PC-9 (cell line): Measurements from ENCODE around the gene DPPA3. TPM values are rescaled to one million over a fixed set of nuclear protein-coding genes. Genes with fewer than 3 reads are reported as not detected.

Experiments used
- BruUV-seq: library from RNA; stranded (reverse); fragments of 400-500 nt; replicated peaks from 2 replicates; lab custom pipeline; 2021; lab: Mats Ljungman, UMichigan
- CTCF ChIA-PET: fragments of 300-600 bp; sonication (Branson Sonifier 250); formaldehyde crosslinking; loops from one replicate; lab custom pipeline; 2022; ENCODE audit warnings: antibody characterized with exemption; lab: Charles Lee
- POLR2A ChIA-PET: fragments of 300-600 bp; sonication (Branson Sonifier 250); formaldehyde crosslinking; loops from one replicate; lab custom pipeline; 2022; ENCODE audit warnings: antibody characterized with exemption; ENCODE audit not compliant: unreplicated experiment; lab: Charles Lee
- DNase-seq, 2 experiments: peaks; one replicate each; pipeline versions ENCODE4 v3.0.0 to v3.0.0-alpha.2; 2015 to 2022; ENCODE audit warnings: mixed read lengths in 1 of 2
- H2AFZ ChIP-seq: fragments of 200-600 bp; sonication (generic); 2 replicates; pipeline ENCODE4 v1.8.1; 2017; ENCODE audit warnings: antibody characterized with exemption
- H3F3A ChIP-seq: fragments of 200-600 bp; sonication (generic); 2 replicates; pipeline ENCODE4 v1.8.1; 2017; ENCODE audit warnings: antibody characterized with exemption, mild to moderate bottlenecking, low read depth; ENCODE audit not compliant: insufficient read depth
- H3K27ac ChIP-seq: fragments of 200-600 bp; sonication (generic); 2 replicates; pipeline ENCODE4 v1.6.1; 2016; ENCODE audit warnings: mixed run types
- H3K27me3 ChIP-seq: fragments of 200-600 bp; sonication (generic); 2 replicates; pipeline ENCODE4 v1.6.1; 2016; ENCODE audit warnings: low read depth, mixed run types; ENCODE audit not compliant: insufficient read depth
- H3K36me3 ChIP-seq: fragments of 200-600 bp; sonication (generic); 2 replicates; pipeline ENCODE4 v1.6.1; 2016; ENCODE audit warnings: low read depth, mixed run types
- H3K4me1 ChIP-seq: fragments of 200-600 bp; sonication (generic); replicated peaks from 2 replicates; pipeline ENCODE4 v1.6.1; 2016; ENCODE audit warnings: mixed run types; ENCODE audit not compliant: insufficient read depth
- H3K4me2 ChIP-seq: fragments of 200-600 bp; sonication (generic); 2 replicates; pipeline ENCODE4 v1.6.1; 2017; ENCODE audit warnings: mixed run types
- H3K4me3 ChIP-seq: fragments of 200-600 bp; sonication (generic); 2 replicates; pipeline ENCODE4 v1.6.1; 2016; ENCODE audit warnings: mixed run types
- H3K79me2 ChIP-seq: fragments of 200-600 bp; sonication (generic); 2 replicates; pipeline ENCODE4 v1.6.1; 2017; ENCODE audit warnings: low read depth, mixed run types
- H3K9me2 ChIP-seq: fragments of 200-600 bp; sonication (generic); 2 replicates; pipeline ENCODE4 v1.8.1; 2017; ENCODE audit warnings: mild to moderate bottlenecking; ENCODE audit not compliant: insufficient read depth
- H3K9me3 ChIP-seq: fragments of 200-600 bp; sonication (generic); 2 replicates; pipeline ENCODE4 v1.8.1; 2016; ENCODE audit warnings: low read depth; ENCODE audit not compliant: insufficient read depth
- H4K20me1 ChIP-seq: fragments of 200-600 bp; sonication (generic); 2 replicates; pipeline ENCODE4 v1.8.1; 2017; ENCODE audit not compliant: insufficient read depth
- EZH2 ChIP-seq: fragments of 200-600 bp; sonication (generic); IDR thresholded peaks from 2 replicates; pipeline ENCODE4 v1.8.0; 2017; ENCODE audit warnings: antibody characterized with exemption, low read depth
- intact Hi-C: fragments of 100-400 bp; cut with micrococcal nuclease; formaldehyde crosslinking; loops from one replicate; pipeline ENCODE4 v1.10.0; 2022; ENCODE audit not compliant: unreplicated experiment
- total RNA-seq: library from RNA; stranded (reverse); gene quantifications from 2 replicates; pipeline ENCODE4 v1.2.3, GENCODE V29; 2021
- TF ChIP-seq, protein P1 (sequence below): fragments of 200-600 bp; sonication (generic); conservative IDR thresholded peaks from 2 replicates; pipeline ENCODE4 v1.6.1; 2017; ENCODE audit warnings: mixed run types, antibody characterized with exemption, mild to moderate bottlenecking, moderate library complexity

DPPA3 gene
- total RNA-seq, 1 experiment from 2014 or later, result not detected

DNA sequence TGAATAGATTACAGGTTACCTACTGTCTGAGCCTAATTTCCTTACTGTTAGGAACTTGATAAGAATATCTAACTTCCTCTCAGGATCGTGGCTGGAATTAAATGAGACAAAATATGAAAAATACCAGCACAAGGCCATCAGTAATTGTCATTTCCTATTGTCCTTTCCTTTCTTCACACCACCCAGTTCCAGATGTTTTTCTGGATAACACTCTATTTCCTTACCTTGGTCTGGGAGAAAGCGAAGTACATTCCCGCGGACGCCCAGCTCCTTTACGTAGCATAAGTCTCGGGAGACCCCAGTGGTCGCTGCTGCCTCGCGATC, 16.0 kb upstream of the DPPA3 start:
- DNase-seq, result no peak
- Histone ChIP-seq H2AFZ (no peak overlapping the region), H3K4me1 (no peaks in the 10 kb centered on the region), H3K4me2 (no peak overlapping the region), H3K27ac (no peak overlapping the region), H3F3A (no peaks in the 10 kb centered on the region), H3K9me3 (no peaks in the 10 kb centered on the region), H3K36me3 (no peaks in the 10 kb centered on the region), H3K27me3 (no peaks in the 10 kb centered on the region), H3K4me3 (no peak overlapping the region), H4K20me1 (no peaks in the 10 kb centered on the region), H3K79me2 (no peaks in the 10 kb centered on the region), H3K9me2 (no peaks in the 10 kb centered on the region)
- CTCF ChIA-PET, result no interaction called here
- POLR2A ChIA-PET, result no interaction called here
- BruUV-seq, result no TSS peak
- intact Hi-C loops, result no loop called here
- TF ChIP-seq, protein P1, sequence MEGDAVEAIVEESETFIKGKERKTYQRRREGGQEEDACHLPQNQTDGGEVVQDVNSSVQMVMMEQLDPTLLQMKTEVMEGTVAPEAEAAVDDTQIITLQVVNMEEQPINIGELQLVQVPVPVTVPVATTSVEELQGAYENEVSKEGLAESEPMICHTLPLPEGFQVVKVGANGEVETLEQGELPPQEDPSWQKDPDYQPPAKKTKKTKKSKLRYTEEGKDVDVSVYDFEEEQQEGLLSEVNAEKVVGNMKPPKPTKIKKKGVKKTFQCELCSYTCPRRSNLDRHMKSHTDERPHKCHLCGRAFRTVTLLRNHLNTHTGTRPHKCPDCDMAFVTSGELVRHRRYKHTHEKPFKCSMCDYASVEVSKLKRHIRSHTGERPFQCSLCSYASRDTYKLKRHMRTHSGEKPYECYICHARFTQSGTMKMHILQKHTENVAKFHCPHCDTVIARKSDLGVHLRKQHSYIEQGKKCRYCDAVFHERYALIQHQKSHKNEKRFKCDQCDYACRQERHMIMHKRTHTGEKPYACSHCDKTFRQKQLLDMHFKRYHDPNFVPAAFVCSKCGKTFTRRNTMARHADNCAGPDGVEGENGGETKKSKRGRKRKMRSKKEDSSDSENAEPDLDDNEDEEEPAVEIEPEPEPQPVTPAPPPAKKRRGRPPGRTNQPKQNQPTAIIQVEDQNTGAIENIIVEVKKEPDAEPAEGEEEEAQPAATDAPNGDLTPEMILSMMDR, result no peak
- TF ChIP-seq EZH2, result no peak

GRCh38 chr12:7695566-7696197, 15.6 kb upstream of the DPPA3 start, which contains the start of gene GDF3:
TSS of gene GDF3 (minus strand) at chr12:7695775. CDS start at chr12:7695728, 47 bp downstream.
- no peaks in the 10 kb centered on the region for H3K4me1 ChIP-seq
- no peak within 1 kb of the TSS for H3K4me2 ChIP-seq
- ChIA-PET CTCF (no interaction called here), POLR2A (interaction anchor here (0.7 kb wide), 1 partner anchor 178 kb away, joined by 4 read pairs; no protein-coding TSS in a partner anchor)
- no peak within 1 kb of the TSS for H2AFZ ChIP-seq
- H4K20me1 ChIP-seq, result no peaks in the 10 kb centered on the region
- no peaks in the 10 kb centered on the region for H3K27me3 ChIP-seq
- TF ChIP-seq, protein P1, result no peak
- TF ChIP-seq EZH2, result no peak
- intact Hi-C loops, result no loop called here
- H3K9me2 ChIP-seq, result no peaks in the 10 kb centered on the region
- H3F3A ChIP-seq, result no peaks in the 10 kb centered on the region
- H3K36me3 ChIP-seq, result no peaks in the 10 kb centered on the region
- no peak within 1 kb of the TSS for H3K27ac ChIP-seq
- no peak within 1 kb of the TSS for H3K4me3 ChIP-seq
- no TSS peak for BruUV-seq
- no peaks in the 10 kb centered on the region for H3K79me2 ChIP-seq
- no peak for DNase-seq
- H3K9me3 ChIP-seq, result no peaks in the 10 kb centered on the region

- Histone ChIP-seq H4K20me1 (no peaks in the 10 kb centered on the region), H3K27me3 (no peaks in the 10 kb centered on the region), H3K4me2 (no peak overlapping the region), H3K4me1 (no peaks in the 10 kb centered on the region), H3K4me3 (no peak overlapping the region), H3K9me2 (no peaks in the 10 kb centered on the region), H3K79me2 (no peaks in the 10 kb centered on the region), H3K36me3 (no peaks in the 10 kb centered on the region), H3K9me3 (no peaks in the 10 kb centered on the region), H3F3A (no peaks in the 10 kb centered on the region), H2AFZ (no peak overlapping the region), H3K27ac (no peak overlapping the region)
- CTCF ChIA-PET, result interaction anchor here (0.6 kb wide), 1 partner anchor 75 kb away, joined by 3 read pairs; no protein-coding TSS in a partner anchor
- intact Hi-C loops, result no loop called here
- POLR2A ChIA-PET, result interaction anchor here (0.6 kb wide), 1 partner anchor 117 kb away, joined by 5 read pairs; no protein-coding TSS in a partner anchor
- no TSS peak for BruUV-seq
- DNase-seq, result no peak
- TF ChIP-seq EZH2, result no peak
- TF ChIP-seq, protein P1, result no peak
Measured at GRCh38 chr12:7705846-7706245, 5.4 kb upstream of the DPPA3 start.
